HT-29 (cell line): ENCODE measurements around the gene TAF10. TPM values are rescaled to one million over a fixed set of nuclear protein-coding genes. Genes with fewer than 3 reads are reported as not detected.

Source experiments
- total RNA-seq: library from RNA; depleted of rRNA; stranded (reverse); fragments of >200 nt; shearing (Covaris generic); gene quantifications from 2 replicates; pipeline ENCODE4 v1.2.3, GENCODE V29; 2014; rRNA removed

The TAF10 gene
- total RNA-seq, 1 experiment from 2014 or later, result 189 TPM

Other genes with a start within 250 kb of the TAF10 start
- gene SMPD1, start 221.7 kb downstream of the TAF10 start, total RNA-seq, result 3.1 and 4.4 TPM in 2 replicates
- 0.15 and 0.21 TPM in 2 replicates for gene APBB1, start 193.1 kb downstream of the TAF10 start, total RNA-seq
- 0.25 TPM in 1 of 2 replicates, not detected in the other for gene HPX, start 171.2 kb downstream of the TAF10 start, total RNA-seq
- gene TRIM3, start 138.3 kb downstream of the TAF10 start, total RNA-seq, result 34.5 and 37.9 TPM in 2 replicates
- 131 and 140 TPM in 2 replicates for gene ARFIP2, start 130.9 kb downstream of the TAF10 start, total RNA-seq
- 47.1 and 48.0 TPM in 2 replicates for gene TIMM10B, start 130.7 kb downstream of the TAF10 start, total RNA-seq
- gene DNHD1, start 114.9 kb downstream of the TAF10 start, total RNA-seq, result 4.5 and 8.8 TPM in 2 replicates
- gene RRP8, start 8.6 kb downstream of the TAF10 start, total RNA-seq, result 21.4 TPM in 2 replicates
- 150 and 151 TPM in 2 replicates for gene ILK, start 8.4 kb downstream of the TAF10 start, total RNA-seq
- gene TPP1, start 7.2 kb upstream of the TAF10 start, total RNA-seq, result 40.7 and 52.3 TPM in 2 replicates
- 0.05 and 0.18 TPM in 2 replicates for gene DCHS1, start 43.6 kb upstream of the TAF10 start, total RNA-seq
- 94.8 and 99.8 TPM in 2 replicates for gene MRPL17, start 71.1 kb upstream of the TAF10 start, total RNA-seq
- gene OR2AG2, start 159.8 kb upstream of the TAF10 start, total RNA-seq, result 0.15 and 0.16 TPM in 2 replicates
- not detected in 2 replicates for gene OR2AG1, start 170.8 kb upstream of the TAF10 start, total RNA-seq
- 0.08 and 0.23 TPM in 2 replicates for gene OR6A2, start 187.5 kb upstream of the TAF10 start, total RNA-seq
- not detected in 2 replicates for gene OR10A5, start 233.5 kb upstream of the TAF10 start, total RNA-seq